ENCODE measurements around the gene WEE1. TPM values are rescaled to one million over a fixed set of nuclear protein-coding genes. Genes with fewer than 3 reads are reported as not detected.

The WEE1 gene
- polyA plus RNA-seq, 2 of the 4 experiments (the other 2 are of a cell fraction) = 18.6 to 41.3 TPM

DNA sequence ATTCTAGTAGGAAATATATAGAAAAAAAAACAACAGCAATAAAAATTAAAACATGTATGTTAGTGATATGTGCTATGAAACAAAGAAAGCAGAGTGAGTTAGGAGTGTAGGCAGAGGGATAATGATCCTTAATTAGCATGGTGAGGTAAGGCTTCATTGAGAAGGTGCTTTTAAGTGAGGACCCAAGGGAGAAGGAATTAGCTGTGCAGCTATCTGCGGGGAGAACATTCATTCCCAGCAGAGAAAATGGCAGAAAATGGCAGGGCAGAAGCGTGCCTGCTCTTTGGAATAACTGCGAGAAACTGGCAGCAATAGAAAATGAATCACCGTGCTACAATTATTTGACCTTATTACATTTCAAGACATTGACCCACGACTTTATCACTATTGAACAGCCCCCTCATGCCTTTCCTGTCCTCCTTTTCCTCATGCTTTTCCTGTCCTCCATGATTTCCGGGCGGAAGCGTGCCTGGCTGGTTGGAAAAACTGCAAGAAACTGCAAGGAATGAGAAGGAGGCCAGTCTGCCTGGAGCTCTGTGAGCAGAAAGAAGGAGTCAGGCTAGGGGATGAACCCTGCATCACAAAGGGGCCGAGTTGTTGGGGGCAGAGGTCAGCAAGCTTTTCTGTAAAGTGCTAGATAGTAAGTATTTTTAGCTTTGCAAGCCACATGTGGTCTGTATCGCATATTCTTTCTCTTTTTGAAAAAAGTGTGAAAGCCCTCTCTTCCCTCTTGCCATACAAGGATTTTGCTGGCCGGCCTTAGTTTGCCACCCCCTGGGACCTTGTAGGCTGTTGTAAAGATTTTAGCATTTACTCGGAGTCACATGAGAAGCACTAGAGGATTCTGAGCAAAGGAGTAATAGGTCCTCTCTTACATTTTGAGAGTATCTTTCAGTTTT, 53.3 kb downstream of the WEE1 start:
- Histone ChIP-seq H3K9me3 (no peaks in the 10 kb centered on the region), H3K4me3 (no peak overlapping the region), H3K4me1 (no peaks in the 10 kb centered on the region), H3K27ac (no peak overlapping the region), H3K4me2 (no peak overlapping the region)
- ATAC-seq (no peak), DNase-seq (ENCODE audit: low read depth in 1 of 2, low spot score in 1 of 2) (no peak), FAIRE-seq (no peak)
- CTCF ChIA-PET = interaction anchor here (3.0 kb wide), 1 partner anchor 14 kb away, joined by 10 read pairs; no protein-coding TSS in a partner anchor
- 77% methylated on average over 12 of the region's 12 CpGs for WGBS (ENCODE audit: missing lambda C conversion rate)
- TF ChIP-seq RFX5 (IDR thresholded peaks at IDR 0.05) = no peak
- TF ChIP-seq HOXB13 (CRISPR knock-in tag; IDR thresholded peaks at IDR 0.05; ENCODE audit: low read depth) = no peak
- TF ChIP-seq EP300 (IDR thresholded peaks at IDR 0.05) = no peak
- TF ChIP-seq MAZ (IDR thresholded peaks at IDR 0.05; ENCODE audit: borderline replicate concordance, low read depth, low read length) = no peak
- TF ChIP-seq, protein P1, sequence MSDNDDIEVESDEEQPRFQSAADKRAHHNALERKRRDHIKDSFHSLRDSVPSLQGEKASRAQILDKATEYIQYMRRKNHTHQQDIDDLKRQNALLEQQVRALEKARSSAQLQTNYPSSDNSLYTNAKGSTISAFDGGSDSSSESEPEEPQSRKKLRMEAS (IDR thresholded peaks at IDR 0.05) = no peak
- TF ChIP-seq RNF2 (IDR thresholded peaks at IDR 0.05; ENCODE audit: borderline replicate concordance, low read depth) = no peak
- TF ChIP-seq RARB (CRISPR knock-in tag; IDR thresholded peaks at IDR 0.05) = no peak
- TF ChIP-seq, protein P2, sequence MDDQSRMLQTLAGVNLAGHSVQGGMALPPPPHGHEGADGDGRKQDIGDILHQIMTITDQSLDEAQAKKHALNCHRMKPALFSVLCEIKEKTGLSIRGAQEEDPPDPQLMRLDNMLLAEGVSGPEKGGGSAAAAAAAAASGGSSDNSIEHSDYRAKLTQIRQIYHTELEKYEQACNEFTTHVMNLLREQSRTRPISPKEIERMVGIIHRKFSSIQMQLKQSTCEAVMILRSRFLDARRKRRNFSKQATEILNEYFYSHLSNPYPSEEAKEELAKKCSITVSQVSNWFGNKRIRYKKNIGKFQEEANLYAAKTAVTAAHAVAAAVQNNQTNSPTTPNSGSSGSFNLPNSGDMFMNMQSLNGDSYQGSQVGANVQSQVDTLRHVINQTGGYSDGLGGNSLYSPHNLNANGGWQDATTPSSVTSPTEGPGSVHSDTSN (IDR thresholded peaks at IDR 0.05) = no peak
- no peak for TF ChIP-seq CBX8 (IDR thresholded peaks at IDR 0.05)
- TF ChIP-seq GATA3 (IDR thresholded peaks at IDR 0.05; ENCODE audit: borderline replicate concordance) = no peak
- no peak for TF ChIP-seq SREBF2 (IDR thresholded peaks at IDR 0.05)
- TF ChIP-seq MAFK (IDR thresholded peaks at IDR 0.05; ENCODE audit: partially characterized antibody) = no peak
- no peak for TF ChIP-seq BHLHE40 (IDR thresholded peaks at IDR 0.05; ENCODE audit: low read depth, low read length)
- TF ChIP-seq FOSB (CRISPR knock-in tag; IDR thresholded peaks at IDR 0.05) = no peak
- TF ChIP-seq HEYL (CRISPR knock-in tag; IDR thresholded peaks at IDR 0.05) = no peak
- no peak for TF ChIP-seq CHD4 (IDR thresholded peaks at IDR 0.05; ENCODE audit: borderline replicate concordance)
- TF ChIP-seq, protein P3, sequence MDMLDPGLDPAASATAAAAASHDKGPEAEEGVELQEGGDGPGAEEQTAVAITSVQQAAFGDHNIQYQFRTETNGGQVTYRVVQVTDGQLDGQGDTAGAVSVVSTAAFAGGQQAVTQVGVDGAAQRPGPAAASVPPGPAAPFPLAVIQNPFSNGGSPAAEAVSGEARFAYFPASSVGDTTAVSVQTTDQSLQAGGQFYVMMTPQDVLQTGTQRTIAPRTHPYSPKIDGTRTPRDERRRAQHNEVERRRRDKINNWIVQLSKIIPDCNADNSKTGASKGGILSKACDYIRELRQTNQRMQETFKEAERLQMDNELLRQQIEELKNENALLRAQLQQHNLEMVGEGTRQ (IDR thresholded peaks at IDR 0.05) = no peak
- TF ChIP-seq POLR2AphosphoS2 (conservative IDR thresholded peaks at IDR 0.05; ENCODE audit: low read length) = no peak
- TF ChIP-seq HOXA7 (CRISPR knock-in tag; IDR thresholded peaks at IDR 0.05) = no peak
- POLR2A ChIA-PET = no interaction called here

DNA sequence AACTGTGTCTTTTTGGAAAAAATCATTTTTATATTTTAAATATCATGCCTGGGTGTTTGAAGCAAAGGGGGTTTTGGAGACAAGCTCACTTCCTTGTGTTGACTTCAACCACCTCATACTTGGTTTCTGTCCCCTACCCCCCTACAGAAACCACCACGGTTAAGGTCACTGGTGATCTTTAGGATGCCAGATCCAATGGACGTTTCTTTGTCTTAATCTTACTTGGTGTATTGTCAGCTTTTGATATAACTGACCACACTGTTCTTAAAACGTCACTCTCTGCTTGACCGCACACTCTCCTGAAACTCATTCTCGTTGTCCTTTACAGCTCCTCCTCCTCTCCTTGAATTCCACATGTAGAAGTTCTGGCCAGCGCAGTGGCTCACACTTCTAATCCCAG, 55.6 kb downstream of the WEE1 start:
- no peak for FAIRE-seq
- ChIA-PET POLR2A (no interaction called here), CTCF (interaction anchor here (1.0 to 1.2 kb wide), 4 partner anchors 13 to 118 kb away, joined by 3 to 6 read pairs (median 3); no protein-coding TSS in a partner anchor)
- no peak for DNase-seq (ENCODE audit: low read depth in 1 of 2, low spot score in 1 of 2)
- H3K27ac ChIP-seq = no peak overlapping the region
- no peak overlapping the region for H3K4me3 ChIP-seq
- no peaks in the 10 kb centered on the region for H3K4me1 ChIP-seq
- H3K4me2 ChIP-seq = no peak overlapping the region
- peaks cover 6% of the 10 kb centered on the region; the same call in 2 of the 3 replicates for H3K9me3 ChIP-seq
- 79% methylated on average over 6 of the region's 6 CpGs for WGBS (ENCODE audit: missing lambda C conversion rate)
- ATAC-seq = no peak
- TF ChIP-seq CHD4 (IDR thresholded peaks at IDR 0.05; ENCODE audit: borderline replicate concordance) (no peak), KDM5A (IDR thresholded peaks at IDR 0.05) (no peak), TP53 (CRISPR knock-in tag; IDR thresholded peaks at IDR 0.05) (no peak), EHMT2 (IDR thresholded peaks at IDR 0.05; ENCODE audit: low read depth) (no peak), NFE2L2 (conservative IDR thresholded peaks at IDR 0.05; ENCODE audit: low read length) (no peak), HOXA7 (CRISPR knock-in tag; IDR thresholded peaks at IDR 0.05) (no peak), HOXB13 (CRISPR knock-in tag; IDR thresholded peaks at IDR 0.05; ENCODE audit: low read depth) (no peak), ZC3H11A (IDR thresholded peaks at IDR 0.05) (no peak), FOSB (CRISPR knock-in tag; IDR thresholded peaks at IDR 0.05) (no peak), KDM1A (IDR thresholded peaks at IDR 0.05; ENCODE audit: low read depth) (no peak), FOXS1 (CRISPR knock-in tag; IDR thresholded peaks at IDR 0.05) (no peak), RNF2 (IDR thresholded peaks at IDR 0.05; ENCODE audit: borderline replicate concordance, low read depth) (no peak), BHLHE40 (IDR thresholded peaks at IDR 0.05; ENCODE audit: low read depth, low read length) (no peak)
- TF ChIP-seq, protein P4, sequence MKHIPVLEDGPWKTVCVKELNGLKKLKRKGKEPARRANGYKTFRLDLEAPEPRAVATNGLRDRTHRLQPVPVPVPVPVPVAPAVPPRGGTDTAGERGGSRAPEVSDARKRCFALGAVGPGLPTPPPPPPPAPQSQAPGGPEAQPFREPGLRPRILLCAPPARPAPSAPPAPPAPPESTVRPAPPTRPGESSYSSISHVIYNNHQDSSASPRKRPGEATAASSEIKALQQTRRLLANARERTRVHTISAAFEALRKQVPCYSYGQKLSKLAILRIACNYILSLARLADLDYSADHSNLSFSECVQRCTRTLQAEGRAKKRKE (CRISPR knock-in tag; IDR thresholded peaks at IDR 0.05; ENCODE audit: low read depth) = no peak
- TF ChIP-seq, protein P5, sequence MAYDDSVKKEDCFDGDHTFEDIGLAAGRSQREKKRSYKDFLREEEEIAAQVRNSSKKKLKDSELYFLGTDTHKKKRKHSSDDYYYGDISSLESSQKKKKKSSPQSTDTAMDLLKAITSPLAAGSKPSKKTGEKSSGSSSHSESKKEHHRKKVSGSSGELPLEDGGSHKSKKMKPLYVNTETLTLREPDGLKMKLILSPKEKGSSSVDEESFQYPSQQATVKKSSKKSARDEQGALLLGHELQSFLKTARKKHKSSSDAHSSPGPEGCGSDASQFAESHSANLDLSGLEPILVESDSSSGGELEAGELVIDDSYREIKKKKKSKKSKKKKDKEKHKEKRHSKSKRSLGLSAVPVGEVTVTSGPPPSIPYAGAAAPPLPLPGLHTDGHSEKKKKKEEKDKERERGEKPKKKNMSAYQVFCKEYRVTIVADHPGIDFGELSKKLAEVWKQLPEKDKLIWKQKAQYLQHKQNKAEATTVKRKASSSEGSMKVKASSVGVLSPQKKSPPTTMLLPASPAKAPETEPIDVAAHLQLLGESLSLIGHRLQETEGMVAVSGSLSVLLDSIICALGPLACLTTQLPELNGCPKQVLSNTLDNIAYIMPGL (CRISPR knock-in tag; IDR thresholded peaks at IDR 0.05; ENCODE audit: borderline replicate concordance) = no peak
- TF ChIP-seq, protein P6, sequence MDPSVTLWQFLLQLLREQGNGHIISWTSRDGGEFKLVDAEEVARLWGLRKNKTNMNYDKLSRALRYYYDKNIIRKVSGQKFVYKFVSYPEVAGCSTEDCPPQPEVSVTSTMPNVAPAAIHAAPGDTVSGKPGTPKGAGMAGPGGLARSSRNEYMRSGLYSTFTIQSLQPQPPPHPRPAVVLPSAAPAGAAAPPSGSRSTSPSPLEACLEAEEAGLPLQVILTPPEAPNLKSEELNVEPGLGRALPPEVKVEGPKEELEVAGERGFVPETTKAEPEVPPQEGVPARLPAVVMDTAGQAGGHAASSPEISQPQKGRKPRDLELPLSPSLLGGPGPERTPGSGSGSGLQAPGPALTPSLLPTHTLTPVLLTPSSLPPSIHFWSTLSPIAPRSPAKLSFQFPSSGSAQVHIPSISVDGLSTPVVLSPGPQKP (IDR thresholded peaks at IDR 0.05; ENCODE audit: low read depth, low read length) = no peak
- TF ChIP-seq, protein P2 (IDR thresholded peaks at IDR 0.05) = no peak
